GM18868 (cell line): Measurements from ENCODE around the gene NHLH2.

Experiments
- ATAC-seq: cut with Tn5 transposase; IDR thresholded peaks from one replicate; pipeline ENCODE4 v1.9.1; 2021; ENCODE audit warnings: mild to moderate bottlenecking, moderate library complexity; ENCODE audit not compliant: unreplicated experiment

NHLH2 gene

GRCh38 chr1:115805597-115805996 lies 35.3 kb downstream of the NHLH2 start:
- ATAC-seq: no peak

- no peak for ATAC-seq
Observed at GRCh38 chr1:115802416-115802815, 38.5 kb downstream of the NHLH2 start.

GRCh38 chr1:115797486-115797885 lies 43.4 kb downstream of the NHLH2 start:
- ATAC-seq: no peak

DNA sequence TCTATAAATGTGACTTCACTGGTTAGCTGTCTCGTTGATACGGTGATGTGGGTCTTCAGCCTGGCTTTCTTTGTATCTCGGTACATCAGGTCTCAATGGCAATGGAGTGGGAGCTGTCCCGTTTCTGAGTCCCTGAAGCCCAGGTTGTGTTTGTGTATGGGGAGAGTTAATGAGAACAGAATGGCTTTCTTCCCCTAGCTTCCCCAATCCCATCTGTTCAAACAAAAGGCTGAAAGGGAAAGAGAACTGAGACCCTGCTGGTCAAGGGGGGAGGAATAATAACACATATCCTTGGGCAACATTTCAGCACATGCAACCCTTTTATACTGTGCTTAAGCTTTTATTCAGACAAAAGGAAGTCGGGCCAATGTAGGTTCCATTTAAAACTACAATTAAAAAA lies 44.0 kb downstream of the NHLH2 start:
- no peak for ATAC-seq

GRCh38 chr1:115796036-115796435 lies 44.9 kb downstream of the NHLH2 start:
- no peak for ATAC-seq

DNA sequence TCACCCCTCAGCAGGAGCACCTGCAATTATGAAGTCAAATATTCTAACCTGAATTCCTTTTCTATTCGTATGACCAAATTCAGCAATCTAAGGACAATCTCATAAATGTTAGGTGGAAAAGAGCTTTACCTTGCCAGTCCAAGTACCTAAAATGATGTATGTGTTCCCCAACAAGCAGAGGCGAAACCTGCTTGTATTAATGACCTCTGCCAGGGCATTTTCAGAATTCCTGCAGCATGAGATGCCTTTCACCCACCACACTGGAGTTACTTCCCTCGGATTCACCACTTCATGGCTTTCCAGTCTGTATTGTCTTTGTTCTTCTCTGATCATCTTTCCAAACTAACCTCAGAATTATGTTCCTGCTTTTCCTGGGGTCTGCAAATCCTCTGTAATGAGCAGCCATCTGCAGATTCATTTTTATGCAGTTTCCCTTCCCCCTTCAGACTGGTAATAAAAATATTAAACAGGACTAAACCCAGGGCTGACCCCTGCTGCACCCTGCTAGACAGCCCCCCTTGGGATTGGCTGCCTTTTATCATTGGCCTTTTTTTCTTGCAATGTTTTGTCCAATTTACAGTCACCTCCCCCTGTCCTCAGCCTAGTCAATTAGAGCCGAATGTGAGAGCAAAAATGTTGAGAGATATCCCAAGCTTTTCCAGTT lies 45.8 kb downstream of the NHLH2 start:
- no peak for ATAC-seq

- ATAC-seq: no peak
Observed at GRCh38 chr1:115793162-115793561, 47.8 kb downstream of the NHLH2 start.

DNA sequence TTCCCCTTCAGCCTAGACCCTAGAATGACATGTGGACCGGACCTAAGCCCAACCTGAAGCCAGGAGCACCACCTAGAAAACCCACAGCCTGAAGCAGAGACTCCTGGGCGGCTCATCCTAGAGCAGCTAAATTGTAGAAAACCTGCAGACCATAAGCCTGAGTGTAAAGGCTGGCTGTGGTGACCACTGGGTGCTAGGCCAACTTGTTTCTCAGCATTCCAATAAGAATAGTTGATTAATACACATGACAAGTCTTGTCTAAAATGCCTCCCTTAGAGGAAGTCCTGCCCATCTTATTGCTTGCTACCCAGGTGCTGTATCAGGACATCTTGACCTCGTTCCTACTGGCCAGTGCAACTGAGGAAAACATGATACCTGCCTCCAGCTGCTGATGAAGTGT lies 49.1 kb downstream of the NHLH2 start:
- ATAC-seq: no peak

DNA sequence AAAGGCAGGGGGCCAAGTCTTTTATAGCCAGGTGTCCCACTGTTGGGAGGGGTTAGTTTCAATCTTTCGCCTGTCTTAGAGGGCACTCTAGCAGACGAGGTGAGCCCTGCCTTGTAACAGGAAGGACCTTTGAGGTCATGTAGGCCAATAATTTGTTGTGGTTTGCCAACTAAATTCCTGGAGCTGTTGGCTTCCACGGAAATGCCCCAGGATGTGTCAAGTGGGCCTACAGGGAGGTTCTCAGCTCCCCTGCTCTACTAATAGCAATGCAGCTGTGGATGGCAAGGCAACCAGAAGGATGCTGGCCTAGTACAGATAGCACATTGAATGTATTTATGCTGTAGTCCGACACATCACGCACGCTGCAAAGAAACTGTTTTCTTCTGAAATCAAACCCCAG lies 50.1 kb downstream of the NHLH2 start:
- ATAC-seq: no peak

DNA sequence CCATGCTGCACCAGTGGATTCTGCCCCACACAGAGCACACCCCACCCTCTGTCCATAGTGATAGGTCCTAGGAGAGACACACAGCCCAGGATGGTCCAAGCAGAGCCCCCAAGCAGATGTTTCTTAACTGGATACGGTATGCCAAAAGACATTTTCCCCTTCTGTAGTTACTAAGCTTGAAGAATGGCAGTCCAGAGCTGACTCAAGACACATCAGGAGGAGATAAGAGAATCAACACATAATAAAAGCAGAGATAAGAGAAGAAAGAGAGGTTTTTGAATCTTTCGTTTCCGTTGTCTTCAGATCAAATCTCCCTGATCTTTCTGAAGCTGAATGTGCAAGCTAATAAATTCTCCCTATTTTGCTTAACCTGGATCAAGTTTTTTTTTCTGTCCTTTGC lies 50.6 kb downstream of the NHLH2 start:
- no peak for ATAC-seq
